SK-N-SH treated with all-trans-retinoic acid at 6 μM for 48 hours (cell line): ENCODE measurements around the gene SOX8.

Source experiments
- ARNTL ChIP-seq: fragments of 450-650 bp; formaldehyde crosslinking; IDR thresholded peaks from 2 replicates; pipeline ENCODE4 v1.5.0; 2020; ENCODE audit warnings: low read depth, mild to moderate bottlenecking, moderate library complexity, borderline replicate concordance
- CSDC2 ChIP-seq: fragments of 250-450 bp; sonication (Bioruptor Pico); IDR thresholded peaks from 2 replicates; pipeline ENCODE4 v1.5.0; 2020; ENCODE audit warnings: mild to moderate bottlenecking, moderate library complexity
- ESRRG ChIP-seq: fragments of 250-450 bp; sonication (Bioruptor Pico); IDR thresholded peaks from 2 replicates; pipeline ENCODE4 v1.6.1; 2021; ENCODE audit warnings: mild to moderate bottlenecking
- GLIS3 ChIP-seq: fragments of 250-450 bp; sonication (Bioruptor Pico); IDR thresholded peaks from 2 replicates; pipeline ENCODE4 v1.5.0; 2020; ENCODE audit warnings: mild to moderate bottlenecking, moderate library complexity
- OSR1 ChIP-seq: fragments of 250-450 bp; sonication (Bioruptor Pico); IDR thresholded peaks from 2 replicates; pipeline ENCODE4 v1.8.0; 2022; ENCODE audit warnings: moderate library complexity, mild to moderate bottlenecking, inconsistent platforms
- PATZ1 ChIP-seq: fragments of 250-450 bp; sonication (Bioruptor Pico); IDR thresholded peaks from 2 replicates; pipeline ENCODE4 v1.8.0; 2020; ENCODE audit warnings: mild to moderate bottlenecking, moderate library complexity, borderline replicate concordance
- TCF4 ChIP-seq: fragments of 250-450 bp; sonication (Bioruptor Pico); IDR thresholded peaks from 2 replicates; pipeline ENCODE4 v1.8.0; 2021; ENCODE audit warnings: mild to moderate bottlenecking, moderate library complexity, borderline replicate concordance
- TOX ChIP-seq: fragments of 250-450 bp; sonication (Bioruptor Pico); IDR thresholded peaks from 2 replicates; pipeline ENCODE4 v1.8.0; 2021; ENCODE audit warnings: mild to moderate bottlenecking, moderate library complexity, borderline replicate concordance
- ZC3H10 ChIP-seq: fragments of 250-450 bp; sonication (Bioruptor Pico); IDR thresholded peaks from 2 replicates; pipeline ENCODE4 v1.5.1; 2021; ENCODE audit warnings: mild to moderate bottlenecking, moderate library complexity
- ZNF565 ChIP-seq: fragments of 450-650 bp; formaldehyde crosslinking; conservative IDR thresholded peaks from 2 replicates; pipeline ENCODE4 v1.5.0; 2020; ENCODE audit warnings: low read depth, mild to moderate bottlenecking, moderate library complexity
- ZNF70 ChIP-seq: fragments of 450-650 bp; formaldehyde crosslinking; IDR thresholded peaks from 2 replicates; pipeline ENCODE4 v1.5.0; 2020; ENCODE audit warnings: mild to moderate bottlenecking, moderate library complexity
- TF ChIP-seq, protein P1 (sequence below): fragments of 250-450 bp; sonication (Bioruptor Pico); IDR thresholded peaks from 2 replicates; pipeline ENCODE4 v1.5.1; 2021; ENCODE audit warnings: mild to moderate bottlenecking, moderate library complexity
- TF ChIP-seq, protein P2 (sequence below): fragments of 250-450 bp; sonication (Bioruptor Pico); IDR thresholded peaks from 2 replicates; pipeline ENCODE4 v1.5.1; 2020; ENCODE audit warnings: low read depth, mild to moderate bottlenecking, moderate library complexity

GRCh38 chr16:998615-999014, 17.0 kb downstream of the SOX8 start:
- TF ChIP-seq PATZ1 (CRISPR knock-in tag), result no peak
- no peak for TF ChIP-seq GLIS3 (CRISPR knock-in tag)
- no peak for TF ChIP-seq CSDC2 (CRISPR knock-in tag)
- no peak for TF ChIP-seq TOX
- no peak for TF ChIP-seq ESRRG (CRISPR knock-in tag)
- no peak for TF ChIP-seq ARNTL (CRISPR knock-in tag)
- TF ChIP-seq, protein P1, sequence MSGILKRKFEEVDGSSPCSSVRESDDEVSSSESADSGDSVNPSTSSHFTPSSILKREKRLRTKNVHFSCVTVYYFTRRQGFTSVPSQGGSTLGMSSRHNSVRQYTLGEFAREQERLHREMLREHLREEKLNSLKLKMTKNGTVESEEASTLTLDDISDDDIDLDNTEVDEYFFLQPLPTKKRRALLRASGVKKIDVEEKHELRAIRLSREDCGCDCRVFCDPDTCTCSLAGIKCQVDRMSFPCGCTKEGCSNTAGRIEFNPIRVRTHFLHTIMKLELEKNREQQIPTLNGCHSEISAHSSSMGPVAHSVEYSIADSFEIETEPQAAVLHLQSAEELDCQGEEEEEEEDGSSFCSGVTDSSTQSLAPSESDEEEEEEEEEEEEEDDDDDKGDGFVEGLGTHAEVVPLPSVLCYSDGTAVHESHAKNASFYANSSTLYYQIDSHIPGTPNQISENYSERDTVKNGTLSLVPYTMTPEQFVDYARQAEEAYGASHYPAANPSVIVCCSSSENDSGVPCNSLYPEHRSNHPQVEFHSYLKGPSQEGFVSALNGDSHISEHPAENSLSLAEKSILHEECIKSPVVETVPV (CRISPR knock-in tag), result no peak
- TF ChIP-seq OSR1 (CRISPR knock-in tag), result no peak
- TF ChIP-seq TCF4, result no peak
- no peak for TF ChIP-seq ZNF70
- no peak for TF ChIP-seq ZC3H10 (CRISPR knock-in tag)
- TF ChIP-seq ZNF565, result no peak
- TF ChIP-seq, protein P2, sequence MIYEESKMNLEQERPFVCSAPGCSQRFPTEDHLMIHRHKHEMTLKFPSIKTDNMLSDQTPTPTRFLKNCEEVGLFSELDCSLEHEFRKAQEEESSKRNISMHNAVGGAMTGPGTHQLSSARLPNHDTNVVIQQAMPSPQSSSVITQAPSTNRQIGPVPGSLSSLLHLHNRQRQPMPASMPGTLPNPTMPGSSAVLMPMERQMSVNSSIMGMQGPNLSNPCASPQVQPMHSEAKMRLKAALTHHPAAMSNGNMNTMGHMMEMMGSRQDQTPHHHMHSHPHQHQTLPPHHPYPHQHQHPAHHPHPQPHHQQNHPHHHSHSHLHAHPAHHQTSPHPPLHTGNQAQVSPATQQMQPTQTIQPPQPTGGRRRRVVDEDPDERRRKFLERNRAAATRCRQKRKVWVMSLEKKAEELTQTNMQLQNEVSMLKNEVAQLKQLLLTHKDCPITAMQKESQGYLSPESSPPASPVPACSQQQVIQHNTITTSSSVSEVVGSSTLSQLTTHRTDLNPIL, result no peak
